Urinary bladder (tissue), 4 donors: Measurements from ENCODE around the gene RARRES1. TPM values are rescaled to one million over a fixed set of nuclear protein-coding genes. Genes with fewer than 3 reads are reported as not detected.

Source experiments
- DNase-seq: peaks from one replicate; pipeline ENCODE4 v3.0.0-alpha.2; 2015; ENCODE audit errors: extremely low spot score
- H3K27ac ChIP-seq: one replicate; pipeline ENCODE4 v1.5.1; 2013; ENCODE audit warnings: low read depth, mild to moderate bottlenecking, moderate library complexity
- H3K36me3 ChIP-seq: one replicate; pipeline ENCODE4 v1.6.1; 2013; ENCODE audit warnings: mild to moderate bottlenecking, moderate library complexity; ENCODE audit not compliant: insufficient read depth
- H3K4me1 ChIP-seq: one replicate; pipeline ENCODE4 v1.6.1; 2013; ENCODE audit warnings: mild to moderate bottlenecking, moderate library complexity; ENCODE audit not compliant: insufficient read depth
- H3K4me3 ChIP-seq: one replicate; pipeline ENCODE4 v1.5.1; 2013; ENCODE audit warnings: low read depth, low read length
- WGBS: extraction: QIAGEN DNeasy Blood & Tissue Kit; methylation state at CpG from one replicate; pipeline ENCODE4 v1.1.7; 2013; 5-methylcytosine and 5-hydroxymethylcytosine counted together
- polyA plus RNA-seq: library from polyadenylated mRNA; stranded (reverse); fragments of 200-250 nt; gene quantifications from one replicate; pipeline ENCODE4 v1.2.3, GENCODE V29; 2013
- total RNA-seq: library from RNA; depleted of rRNA; stranded (reverse); fragments of >200 nt; gene quantifications from one replicate; pipeline ENCODE4 v1.2.3, GENCODE V29; 2014
- donor health status: healthy with polysubstance abuse.
- donor health status: healthy.

Gene RARRES1
- 26.3 TPM for total RNA-seq
- polyA plus RNA-seq: 67.0 TPM

GRCh38 chr3:158731938-158732855 is at the start of gene RARRES1:
Gene RARRES1 (minus strand): TSS chr3:158732457. CDS start chr3:158732415, 42 bp downstream.
- no peaks in the 10 kb centered on the region for H3K36me3 ChIP-seq
- no peaks in the 10 kb centered on the region for H3K4me1 ChIP-seq
- peak within 1 kb of the TSS; percentile 66 for H3K4me3 ChIP-seq
- DNase-seq: peak; percentile 14
- WGBS: 2% methylated on average over 101 of the region's 101 CpGs
- H3K27ac ChIP-seq: no peak within 1 kb of the TSS

DNA sequence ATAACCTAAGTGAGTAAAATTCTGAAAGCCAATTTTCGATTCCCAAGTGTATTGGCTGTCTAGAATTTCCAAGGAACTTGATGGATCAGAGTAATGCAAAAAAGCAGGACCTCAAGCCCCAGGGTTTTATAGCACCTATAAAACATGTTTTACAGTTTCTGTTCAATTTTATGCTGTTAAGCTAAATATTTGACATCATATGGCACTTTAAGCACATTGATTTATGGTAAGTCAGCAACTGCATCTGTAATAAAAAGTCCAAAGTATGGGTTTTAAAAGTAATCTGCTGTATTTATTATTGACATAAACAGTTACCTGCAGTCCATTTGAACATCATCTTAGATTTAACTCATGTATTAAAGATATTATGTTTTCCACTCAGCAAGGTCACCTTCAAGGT is 49.6 kb upstream of the RARRES1 start:
- H3K4me3 ChIP-seq: no peak overlapping the region
- 40% methylated on average over 1 of the region's 1 CpG for WGBS
- H3K27ac ChIP-seq: no peak overlapping the region
- peaks cover 1% of the 10 kb centered on the region for H3K4me1 ChIP-seq
- no peak for DNase-seq
- no peaks in the 10 kb centered on the region for H3K36me3 ChIP-seq

DNA sequence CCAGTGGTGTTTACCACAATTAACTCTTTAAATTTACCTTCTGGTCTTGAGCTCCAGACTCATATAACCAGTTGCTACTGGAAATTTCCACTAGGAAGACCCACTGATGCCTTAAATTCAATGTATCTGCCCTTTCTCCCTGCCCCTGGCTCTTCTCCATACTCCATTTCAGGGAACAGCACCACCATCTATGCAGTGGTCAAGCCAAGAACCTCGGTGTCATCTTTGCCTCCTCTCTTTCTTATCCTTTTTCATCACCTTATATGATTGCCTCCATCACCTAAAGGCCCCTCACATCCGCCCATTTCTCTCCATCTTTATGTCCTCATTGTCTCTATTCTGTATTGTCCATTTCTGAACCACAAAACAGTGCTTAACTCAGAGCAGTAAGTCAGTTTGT is 48.9 kb upstream of the RARRES1 start:
- Histone ChIP-seq H3K27ac (no peak overlapping the region), H3K4me3 (no peak overlapping the region), H3K36me3 (no peaks in the 10 kb centered on the region), H3K4me1 (peaks cover 1% of the 10 kb centered on the region)
- WGBS: 87% methylated on average over 2 of the region's 2 CpGs
- no peak for DNase-seq

DNA sequence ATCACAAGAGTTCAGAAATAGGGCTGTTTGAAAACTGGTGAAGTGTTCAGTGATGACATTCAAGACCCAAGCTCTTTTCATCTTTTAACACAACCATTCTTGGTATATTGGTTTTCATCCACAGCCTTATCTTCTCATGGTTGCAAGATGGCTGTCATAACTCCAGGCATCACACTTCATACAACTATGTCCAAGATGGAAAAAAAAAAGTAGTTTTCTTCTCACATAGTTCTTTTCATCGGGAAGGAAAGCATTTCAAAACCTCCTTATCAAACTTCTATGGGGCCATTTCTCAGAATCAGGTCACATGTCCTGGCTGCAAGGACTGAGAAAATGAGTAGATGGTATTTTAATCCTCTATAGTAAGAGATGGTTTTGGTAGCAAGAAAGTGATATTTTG is 48.5 kb upstream of the RARRES1 start:
- Histone ChIP-seq H3K36me3 (no peaks in the 10 kb centered on the region), H3K4me3 (no peak overlapping the region), H3K27ac (no peak overlapping the region), H3K4me1 (peaks cover 1% of the 10 kb centered on the region)
- WGBS: 47% methylated on average over 1 of the region's 1 CpG
- no peak for DNase-seq

DNA sequence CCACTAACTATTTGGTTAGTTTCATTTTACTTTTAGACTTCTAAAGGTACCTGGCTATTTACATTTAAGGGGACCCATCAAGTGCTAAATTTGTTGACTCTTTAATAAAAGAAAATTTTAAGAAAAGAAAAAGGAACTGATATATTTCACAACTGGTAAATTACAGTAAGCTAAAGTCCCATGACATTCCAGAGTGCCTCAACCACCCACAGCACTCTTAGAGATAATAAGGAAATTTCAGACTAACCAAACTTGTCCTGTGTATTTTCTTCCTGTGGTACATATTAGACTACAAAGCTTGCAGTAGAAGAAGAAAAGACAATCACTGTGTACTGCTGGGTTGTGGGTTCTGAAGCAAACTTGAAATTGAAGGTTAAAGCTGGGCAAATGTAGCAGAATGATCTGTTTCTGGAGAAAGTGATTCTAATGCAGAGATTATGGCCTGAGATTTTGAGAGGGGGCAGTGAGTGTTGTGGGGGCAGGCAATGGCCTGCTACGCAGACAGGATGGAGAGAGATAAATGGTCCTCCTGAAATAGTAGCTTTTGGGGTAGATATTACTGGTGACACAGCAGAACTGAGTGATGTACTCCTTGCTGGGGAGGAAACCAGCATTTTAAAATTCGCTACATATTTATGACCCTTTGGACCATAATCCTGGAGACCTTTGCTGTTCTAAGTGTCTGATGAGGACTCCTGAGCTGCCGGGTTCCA is 45.1 kb upstream of the RARRES1 start:
- Histone ChIP-seq H3K36me3 (no peaks in the 10 kb centered on the region), H3K4me1 (peaks cover 1% of the 10 kb centered on the region), H3K27ac (no peak overlapping the region), H3K4me3 (no peak overlapping the region)
- 62% methylated on average over 3 of the region's 3 CpGs for WGBS
- no peak for DNase-seq

GRCh38 chr3:158776531-158776930 is 44.3 kb upstream of the RARRES1 start:
- Histone ChIP-seq H3K36me3 (no peaks in the 10 kb centered on the region), H3K4me3 (no peak overlapping the region), H3K4me1 (peaks cover 3% of the 10 kb centered on the region), H3K27ac (no peak overlapping the region)
- DNase-seq: no peak
- WGBS: 85% methylated on average over 7 of the region's 7 CpGs

GRCh38 chr3:158775426-158776410 is 43.5 kb upstream of the RARRES1 start:
- Histone ChIP-seq H3K36me3 (no peaks in the 10 kb centered on the region), H3K27ac (no peak overlapping the region), H3K4me3 (no peak overlapping the region), H3K4me1 (peaks cover 3% of the 10 kb centered on the region)
- WGBS: 87% methylated on average over 3 of the region's 3 CpGs
- no peak for DNase-seq

DNA sequence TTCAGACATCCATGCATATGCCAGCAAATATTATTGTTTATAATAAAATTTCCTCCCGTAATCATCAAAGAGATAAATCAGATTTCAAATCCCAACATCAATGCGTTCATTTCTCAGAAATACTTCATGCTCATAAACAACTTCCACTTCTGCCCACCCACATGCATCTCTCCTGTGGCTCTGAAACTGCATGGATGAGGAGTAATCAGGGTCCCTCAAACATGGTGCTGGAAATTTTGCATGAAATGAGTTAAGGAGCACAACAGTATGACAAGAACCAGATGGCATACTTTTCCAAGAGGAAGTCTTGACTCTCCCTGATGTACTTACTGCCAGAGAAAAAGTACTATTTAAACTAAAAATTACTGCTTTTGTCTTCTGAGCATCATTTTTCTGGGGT is 42.7 kb upstream of the RARRES1 start:
- no peak for DNase-seq
- no peaks in the 10 kb centered on the region for H3K36me3 ChIP-seq
- H3K27ac ChIP-seq: no peak overlapping the region
- 30% methylated on average over 2 of the region's 2 CpGs for WGBS
- H3K4me1 ChIP-seq: peaks cover 3% of the 10 kb centered on the region
- H3K4me3 ChIP-seq: no peak overlapping the region

DNA sequence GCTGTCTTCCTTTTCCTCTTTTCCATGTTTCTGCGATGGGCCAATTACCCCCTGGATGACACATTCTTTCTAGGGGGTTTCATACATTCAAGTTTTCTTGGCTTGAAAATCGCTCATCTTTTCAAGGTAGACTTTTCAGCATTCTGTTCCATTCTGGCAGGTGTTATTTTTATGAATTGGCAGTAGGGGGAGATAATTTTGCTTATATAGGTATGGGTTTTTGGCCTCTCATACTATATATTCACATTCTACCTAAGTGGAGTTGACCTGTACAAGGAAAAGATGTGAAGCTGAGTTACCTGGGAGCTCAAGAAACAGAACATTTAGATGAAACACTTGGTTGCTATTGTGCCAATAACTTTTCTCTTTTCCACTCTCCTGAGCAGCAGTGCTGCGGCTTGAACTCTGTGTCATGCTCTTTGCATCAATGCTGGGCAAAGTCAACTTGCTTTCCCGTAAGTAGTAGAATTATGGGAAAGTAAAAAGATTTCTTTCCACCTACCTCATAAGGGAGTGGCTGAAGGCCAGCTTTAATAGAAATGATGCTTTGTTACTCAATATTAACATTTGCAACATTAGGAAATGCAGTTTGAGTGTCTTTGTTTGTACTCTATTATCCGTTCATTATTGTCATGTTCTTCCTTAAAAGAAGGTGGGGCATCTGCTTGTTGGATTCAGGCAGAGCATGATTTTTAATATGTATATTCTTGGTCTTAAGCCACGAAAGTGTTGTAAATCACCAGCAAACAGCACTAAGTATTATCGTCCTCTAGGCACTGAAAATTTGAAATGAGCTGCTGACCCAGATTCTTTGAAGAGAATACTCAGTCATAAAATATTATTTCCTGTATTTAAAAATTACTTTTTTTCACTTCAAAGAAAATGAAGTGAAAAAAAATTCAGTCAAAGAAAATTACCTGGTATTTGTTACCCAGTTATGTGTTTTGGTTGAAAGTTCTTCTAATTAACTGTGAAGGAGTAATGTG is 41.9 kb upstream of the RARRES1 start:
- WGBS: 44% methylated on average over 7 of the region's 7 CpGs
- no peak for DNase-seq
- H3K27ac ChIP-seq: no peak overlapping the region
- H3K4me3 ChIP-seq: no peak overlapping the region
- H3K4me1 ChIP-seq: peaks cover 3% of the 10 kb centered on the region
- H3K36me3 ChIP-seq: no peaks in the 10 kb centered on the region

GRCh38 chr3:158773166-158773565 is 40.9 kb upstream of the RARRES1 start:
- no peak overlapping the region for H3K4me3 ChIP-seq
- peaks cover 3% of the 10 kb centered on the region for H3K4me1 ChIP-seq
- no peaks in the 10 kb centered on the region for H3K36me3 ChIP-seq
- no peak overlapping the region for H3K27ac ChIP-seq
- DNase-seq: no peak

DNA sequence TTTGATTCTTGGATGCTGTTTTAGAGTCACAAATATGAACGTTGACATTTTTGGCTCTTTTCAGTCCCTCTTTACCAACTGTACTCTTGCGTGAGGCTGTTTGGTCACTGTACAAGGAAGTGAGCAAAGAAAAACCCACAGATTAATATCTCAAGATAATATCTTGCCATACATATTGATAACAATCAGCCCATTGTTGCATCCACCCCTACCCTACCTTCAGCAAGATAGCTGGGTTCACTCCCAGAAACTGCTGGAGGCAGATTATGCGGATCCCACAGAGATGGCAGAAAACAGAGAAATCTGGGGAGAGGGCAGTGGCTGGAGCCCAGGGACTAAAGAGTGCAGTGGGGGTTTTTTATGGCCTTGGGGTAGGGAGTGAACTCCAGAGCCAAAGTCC is 39.7 kb upstream of the RARRES1 start:
- Histone ChIP-seq H3K4me3 (no peak overlapping the region), H3K27ac (no peak overlapping the region), H3K36me3 (no peaks in the 10 kb centered on the region), H3K4me1 (peaks cover 2% of the 10 kb centered on the region)
- no peak for DNase-seq
- 66% methylated on average over 3 of the region's 3 CpGs for WGBS

DNA sequence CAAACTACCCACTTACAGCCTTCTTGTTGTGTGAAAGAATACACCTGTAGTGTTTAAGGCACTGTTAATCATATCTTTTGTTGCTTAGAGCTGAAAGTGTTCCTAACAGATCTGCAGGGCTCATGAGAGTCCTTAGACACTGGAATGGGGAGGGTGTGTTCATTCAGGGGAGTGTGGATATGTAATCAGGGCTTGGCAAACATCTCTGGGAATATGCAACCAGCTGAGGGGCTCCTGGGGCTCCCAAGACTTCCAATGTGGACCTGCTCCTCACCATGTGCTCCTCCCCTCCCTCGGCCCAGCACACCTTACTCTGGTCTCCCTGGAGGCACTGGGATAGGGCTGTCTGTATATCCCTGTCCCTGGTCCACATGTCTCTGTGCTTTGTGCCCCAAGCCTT is 39.3 kb upstream of the RARRES1 start:
- 97% methylated on average over 1 of the region's 1 CpG for WGBS
- Histone ChIP-seq H3K4me3 (no peak overlapping the region), H3K4me1 (peaks cover 2% of the 10 kb centered on the region), H3K27ac (no peak overlapping the region), H3K36me3 (no peaks in the 10 kb centered on the region)
- no peak for DNase-seq
